GM19351 (cell line): ENCODE measurements around the gene KLK15.

Experiments used
- ATAC-seq: cut with Tn5 transposase; IDR thresholded peaks from one replicate; pipeline ENCODE4 v1.9.1; 2021; ENCODE audit warnings: mild to moderate bottlenecking, moderate library complexity; ENCODE audit not compliant: unreplicated experiment

KLK15 gene, protein sequence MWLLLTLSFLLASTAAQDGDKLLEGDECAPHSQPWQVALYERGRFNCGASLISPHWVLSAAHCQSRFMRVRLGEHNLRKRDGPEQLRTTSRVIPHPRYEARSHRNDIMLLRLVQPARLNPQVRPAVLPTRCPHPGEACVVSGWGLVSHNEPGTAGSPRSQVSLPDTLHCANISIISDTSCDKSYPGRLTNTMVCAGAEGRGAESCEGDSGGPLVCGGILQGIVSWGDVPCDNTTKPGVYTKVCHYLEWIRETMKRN

DNA sequence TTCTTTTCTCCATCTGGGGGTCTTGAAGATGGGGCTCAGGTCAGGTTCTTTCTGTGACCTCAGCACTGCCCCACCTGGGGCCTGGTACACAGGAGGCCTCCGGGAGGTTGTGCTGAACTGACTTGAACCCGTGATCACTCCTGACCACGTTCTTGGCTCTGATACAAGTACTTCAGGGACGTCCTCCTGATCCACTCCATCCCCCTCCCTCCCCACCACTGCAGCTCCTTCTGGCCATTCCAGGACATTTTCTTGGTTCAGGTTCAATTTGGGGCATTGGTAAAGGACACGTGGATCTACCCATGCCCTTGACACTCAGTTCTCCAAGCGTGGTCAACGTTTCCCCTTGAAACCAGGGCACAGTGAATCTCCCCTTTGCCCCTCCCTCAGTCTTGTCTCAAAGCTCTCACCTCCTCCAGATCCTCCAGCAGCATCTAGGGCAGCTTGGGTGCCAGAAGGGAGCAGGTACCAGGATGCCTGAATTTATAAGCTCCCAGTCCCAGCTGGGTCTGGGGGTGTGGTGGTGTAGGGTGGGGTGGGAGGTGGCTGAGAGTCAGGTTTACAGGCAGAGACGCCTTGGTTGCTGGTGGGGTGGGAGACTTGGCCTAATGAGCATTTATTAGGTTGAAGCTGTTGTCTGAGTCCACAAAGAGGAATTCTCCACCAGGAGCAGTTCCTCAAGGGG is at the start of gene KLK15:
TSS of gene KLK15 (minus strand) at position 458 of the 685 bp plus-strand sequence. CDS start 2,082 bp downstream, outside the sequence.
- ATAC-seq, result no peak

DNA sequence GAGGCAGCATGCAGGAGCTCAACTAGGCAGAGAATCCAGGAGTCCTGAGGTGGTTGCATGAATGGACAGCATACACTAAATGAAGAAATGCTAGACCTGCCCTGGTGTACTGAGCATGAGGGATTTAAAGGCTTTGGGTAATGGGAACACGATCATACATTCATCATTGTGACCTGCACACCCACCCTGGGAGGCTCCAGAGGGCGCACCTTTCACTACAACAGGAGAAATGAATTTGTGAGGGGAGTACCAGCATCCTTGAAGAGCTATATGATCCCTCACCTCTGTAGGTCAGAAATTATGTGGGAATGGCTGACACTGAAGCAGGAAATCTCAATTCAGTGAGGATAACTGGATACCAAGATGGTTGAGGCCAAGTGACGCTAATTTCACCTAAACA is 48.8 kb upstream of the KLK15 start:
- ATAC-seq, result no peak

GRCh38 chr19:50880241-50880640 is 46.9 kb upstream of the KLK15 start:
- ATAC-seq, result no peak

GRCh38 chr19:50878851-50879250 is 45.5 kb upstream of the KLK15 start:
- no peak for ATAC-seq

GRCh38 chr19:50877338-50877737 is 44.0 kb upstream of the KLK15 start:
- no peak for ATAC-seq

GRCh38 chr19:50876456-50876855 is 43.1 kb upstream of the KLK15 start:
- ATAC-seq, result no peak

DNA sequence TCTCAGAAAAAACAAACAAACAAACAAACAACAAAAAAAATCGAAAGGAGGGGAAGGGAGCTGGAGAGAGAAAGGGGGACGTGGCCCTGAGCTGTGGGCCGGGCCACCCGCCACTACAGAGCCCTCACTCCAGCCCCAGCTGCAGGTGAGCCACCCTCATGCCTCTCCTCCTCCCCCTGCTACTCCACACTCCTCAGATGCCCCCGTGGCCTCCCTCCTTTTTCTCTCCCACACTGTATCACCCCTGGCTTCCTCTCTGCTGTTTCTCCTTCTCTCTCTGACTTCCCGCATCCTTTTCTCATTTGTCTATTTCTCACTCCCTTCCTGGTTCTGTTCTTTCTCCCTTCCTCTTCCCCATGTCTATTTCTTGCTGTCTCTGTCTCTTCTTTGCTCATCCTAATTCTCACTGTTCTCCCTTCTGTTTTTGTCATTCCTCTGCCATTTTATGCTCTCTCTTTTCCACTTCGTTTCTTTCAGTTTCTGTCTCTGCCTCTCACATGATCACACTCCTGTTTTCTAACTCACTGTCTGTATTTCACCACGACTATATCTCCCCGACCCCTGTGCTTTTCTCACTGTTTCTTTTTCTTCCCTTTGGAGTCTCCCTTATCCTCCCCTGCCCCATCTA is 42.5 kb upstream of the KLK15 start:
- no peak for ATAC-seq

DNA sequence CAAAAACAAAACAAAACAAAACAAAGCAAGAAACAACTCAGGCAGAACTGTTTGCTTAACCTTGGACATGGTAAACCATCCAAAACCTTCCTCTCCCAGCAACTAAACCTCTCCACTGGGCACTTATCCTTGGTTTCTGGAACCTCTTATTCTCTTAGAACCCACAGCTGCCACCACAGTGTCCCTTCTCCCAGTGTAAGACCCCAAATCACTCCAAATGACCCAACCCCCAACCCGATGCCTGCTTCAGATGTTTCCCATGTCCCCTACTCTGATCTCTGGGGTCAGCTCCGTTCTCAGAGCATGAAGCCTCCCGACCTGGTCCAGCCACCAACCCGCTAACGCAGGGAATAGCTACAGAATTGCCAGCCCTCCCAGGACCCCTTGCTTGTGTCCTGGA is 40.8 kb upstream of the KLK15 start:
- ATAC-seq, result no peak

DNA sequence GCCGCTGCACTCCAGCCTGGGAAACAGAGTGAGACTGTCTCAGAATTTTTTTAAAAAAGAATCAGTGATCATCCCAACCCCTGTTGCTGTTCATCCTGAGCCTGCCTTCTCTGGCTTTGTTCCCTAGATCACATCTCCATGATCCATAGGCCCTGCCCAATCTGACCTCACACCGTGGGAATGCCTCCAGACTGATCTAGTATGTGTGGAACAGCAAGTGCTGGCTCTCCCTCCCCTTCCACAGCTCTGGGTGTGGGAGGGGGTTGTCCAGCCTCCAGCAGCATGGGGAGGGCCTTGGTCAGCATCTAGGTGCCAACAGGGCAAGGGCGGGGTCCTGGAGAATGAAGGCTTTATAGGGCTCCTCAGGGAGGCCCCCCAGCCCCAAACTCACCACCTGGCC is 39.7 kb upstream of the KLK15 start, which contains the start of gene KLK2:
TSS of gene KLK2 (plus strand) at position 384 of the 400 bp plus-strand sequence. CDS start 35 bp downstream, outside the sequence.
- ATAC-seq, result no peak

- no peak for ATAC-seq
Measured at GRCh38 chr19:50870417-50871089, 37.2 kb upstream of the KLK15 start.

DNA sequence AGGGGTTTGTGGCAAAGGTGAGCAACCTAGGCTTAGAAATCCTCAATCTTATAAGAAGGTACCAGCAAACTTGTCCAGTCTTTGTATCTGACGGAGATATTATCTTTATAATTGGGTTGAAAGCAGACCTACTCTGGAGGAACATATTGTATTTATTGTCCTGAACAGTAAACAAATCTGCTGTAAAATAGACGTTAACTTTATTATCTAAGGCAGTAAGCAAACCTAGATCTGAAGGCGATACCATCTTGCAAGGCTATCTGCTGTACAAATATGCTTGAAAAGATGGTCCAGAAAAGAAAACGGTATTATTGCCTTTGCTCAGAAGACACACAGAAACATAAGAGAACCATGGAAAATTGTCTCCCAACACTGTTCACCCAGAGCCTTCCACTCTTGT is 36.1 kb upstream of the KLK15 start:
- ATAC-seq, result no peak

- no peak for ATAC-seq
Measured at GRCh38 chr19:50861496-50862286, 28.3 kb upstream of the KLK15 start.

GRCh38 chr19:50861010-50861409 is 27.6 kb upstream of the KLK15 start:
- no peak for ATAC-seq

- ATAC-seq, result no peak
Measured at GRCh38 chr19:50859849-50860248, 26.5 kb upstream of the KLK15 start.

- ATAC-seq, result no peak
Measured at GRCh38 chr19:50858886-50859285, 25.5 kb upstream of the KLK15 start.

DNA sequence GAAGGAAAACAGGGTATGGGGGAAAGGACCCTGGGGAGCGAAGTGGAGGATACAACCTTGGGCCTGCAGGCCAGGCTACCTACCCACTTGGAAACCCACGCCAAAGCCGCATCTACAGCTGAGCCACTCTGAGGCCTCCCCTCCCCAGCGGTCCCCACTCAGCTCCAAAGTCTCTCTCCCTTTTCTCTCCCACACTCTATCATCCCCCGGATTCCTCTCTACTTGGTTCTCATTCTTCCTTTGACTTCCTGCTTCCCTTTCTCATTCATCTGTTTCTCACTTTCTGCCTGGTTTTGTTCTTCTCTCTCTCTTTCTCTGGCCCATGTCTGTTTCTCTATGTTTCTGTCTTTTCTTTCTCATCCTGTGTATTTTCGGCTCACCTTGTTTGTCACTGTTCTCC is 24.0 kb upstream of the KLK15 start:
- no peak for ATAC-seq

GRCh38 chr19:50854636-50855410 is 21.4 kb upstream of the KLK15 start, which contains the start of gene KLK3:
Gene KLK3, plus strand, starts transcription at chr19:50854915. Its CDS starts 41 bp downstream, at chr19:50854956.
- no peak for ATAC-seq

DNA sequence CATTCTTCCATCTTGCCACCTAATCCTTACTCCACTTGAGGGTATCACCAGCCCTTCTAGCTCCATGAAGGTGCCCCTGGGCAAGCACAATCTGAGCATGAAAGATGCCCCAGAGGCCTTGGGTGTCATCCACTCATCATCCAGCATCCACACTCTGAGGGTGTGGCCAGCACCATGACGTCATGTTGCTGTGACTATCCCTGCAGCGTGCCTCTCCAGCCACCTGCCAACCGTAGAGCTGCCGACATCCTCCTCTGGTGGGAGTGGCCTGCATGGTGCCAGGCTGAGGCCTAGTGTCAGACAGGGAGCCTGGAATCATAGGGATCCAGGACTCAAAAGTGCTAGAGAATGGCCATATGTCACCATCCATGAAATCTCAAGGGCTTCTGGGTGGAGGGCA is 18.2 kb upstream of the KLK15 start:
- no peak for ATAC-seq

- ATAC-seq, result no peak
Measured at GRCh38 chr19:50850738-50851137, 17.4 kb upstream of the KLK15 start.
